Measurements from ENCODE around the gene PELO.

Gene PELO

DNA sequence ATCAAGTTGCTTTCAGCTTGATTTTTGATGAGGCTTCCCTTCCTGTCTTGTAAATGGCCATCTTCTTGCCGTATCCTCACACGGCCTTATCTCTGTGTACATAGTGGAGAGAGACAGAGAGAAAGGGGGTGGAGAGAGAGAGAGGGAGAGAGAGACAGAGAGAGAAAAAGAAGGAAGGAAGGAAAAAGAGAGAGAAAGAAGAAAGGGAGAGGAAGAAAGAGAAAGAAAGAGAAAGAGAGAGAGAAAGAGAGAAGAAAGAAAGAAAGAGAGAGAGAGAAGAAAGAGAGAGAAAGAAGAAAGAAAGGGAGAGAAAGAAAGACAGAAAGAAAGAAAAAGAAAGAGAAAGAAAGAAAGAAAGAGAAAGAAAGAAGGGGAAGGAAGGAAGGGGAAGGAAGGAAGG is 46.6 kb downstream of the PELO start:
- no peak for DNase-seq

GRCh38 chr5:52837068-52837467 is 49.4 kb downstream of the PELO start:
- no peak for DNase-seq
